Naive thymus-derived CD4-positive, alpha-beta T cell (primary cell): ENCODE measurements around the gene MAGI2. TPM values are rescaled to one million over a fixed set of nuclear protein-coding genes. Genes with fewer than 3 reads are reported as not detected.

Experiments
- ATAC-seq: fragments of 150-1000 bp; cut with Tn5 transposase; 2 replicates; pipeline ENCODE4 v1.10.0; 2021; ENCODE audit warnings: mild to moderate bottlenecking, moderate library complexity
- CTCF ChIA-PET: fragments of 350-600 bp; sonication (Branson Sonifier 250); formaldehyde crosslinking; loops from one replicate; lab custom pipeline; 2021; ENCODE audit warnings: antibody characterized with exemption; lab: Charles Lee
- POLR2A ChIA-PET: fragments of 350-600 bp; sonication (Branson Sonifier 250); formaldehyde crosslinking; loops from one replicate; lab custom pipeline; 2021; ENCODE audit warnings: antibody characterized with exemption, inconsistent platforms; lab: Charles Lee
- DNase-seq, 9 donors: peaks; one replicate each; pipeline versions ENCODE4 v3.0.0 to v3.0.0-alpha.2; 2020 to 2022; ENCODE audit warnings: mixed read lengths in 1 of 9
- H3K27ac ChIP-seq: one replicate; pipeline ENCODE4 v1.7.0; 2013; ENCODE audit warnings: mild to moderate bottlenecking, low read depth, low read length, moderate library complexity
- H3K27me3 ChIP-seq, 2 donors: one replicate each; pipeline ENCODE4 v1.7.0; 2013; ENCODE audit warnings: low read length in 2 of 2, mild to moderate bottlenecking in 2 of 2, moderate library complexity in 2 of 2; ENCODE audit not compliant: control insufficient read depth in 2 of 2, insufficient read depth in 2 of 2
- H3K36me3 ChIP-seq, 3 experiments: 1 replicate in 2 of 3; 2 replicates in 1 of 3; pipeline ENCODE4 v1.7.0; 2013; ENCODE audit warnings: low read length in 3 of 3, mild to moderate bottlenecking in 3 of 3, moderate library complexity in 1 of 3; ENCODE audit not compliant: insufficient read depth in 3 of 3, control insufficient read depth in 2 of 3
- H3K4me1 ChIP-seq, 2 donors: one replicate each; pipeline ENCODE4 v1.7.0; 2013; ENCODE audit warnings: low read length in 2 of 2, mild to moderate bottlenecking in 2 of 2, moderate library complexity in 1 of 2; ENCODE audit not compliant: control insufficient read depth in 2 of 2, insufficient read depth in 2 of 2
- H3K4me3 ChIP-seq: 2 replicates; pipeline ENCODE4 v1.7.0; 2013; ENCODE audit warnings: mild to moderate bottlenecking, low read length
- H3K9me3 ChIP-seq, 3 experiments: 1 replicate in 2 of 3; 2 replicates in 1 of 3; pipeline ENCODE4 v1.7.0; 2013; ENCODE audit warnings: low read length in 3 of 3; ENCODE audit not compliant: control insufficient read depth in 2 of 3
- H3K27ac Mint-ChIP-seq, 9 donors: one replicate each; pipeline ENCODE4 v1.8.0; 2020 to 2022; ENCODE audit warnings: mixed read lengths in 9 of 9, mild to moderate bottlenecking in 8 of 9, moderate library complexity in 5 of 9, inconsistent platforms in 2 of 9
- H3K27me3 Mint-ChIP-seq, 5 donors: one replicate each; pipeline ENCODE4 v1.8.0; 2021 to 2022; ENCODE audit warnings: mixed read lengths in 5 of 5, mild to moderate bottlenecking in 1 of 5
- H3K36me3 Mint-ChIP-seq, 5 donors: one replicate each; pipeline ENCODE4 v1.8.0; 2020 to 2022; ENCODE audit warnings: mixed read lengths in 5 of 5, mild to moderate bottlenecking in 3 of 5, inconsistent platforms in 1 of 5
- H3K4me1 Mint-ChIP-seq, 7 donors: one replicate each; pipeline ENCODE4 v1.8.0; 2020 to 2022; ENCODE audit warnings: mixed read lengths in 7 of 7, mild to moderate bottlenecking in 3 of 7, inconsistent platforms in 1 of 7
- H3K4me3 Mint-ChIP-seq, 10 donors: one replicate each; pipeline ENCODE4 v1.8.0; 2020 to 2022; ENCODE audit warnings: mild to moderate bottlenecking in 10 of 10, mixed read lengths in 10 of 10, moderate library complexity in 6 of 10, inconsistent platforms in 2 of 10
- H3K9me3 Mint-ChIP-seq, 11 donors: one replicate each; pipeline ENCODE4 v1.8.0; 2020 to 2022; ENCODE audit warnings: mixed read lengths in 11 of 11, mild to moderate bottlenecking in 4 of 11, inconsistent platforms in 1 of 11, moderate library complexity in 1 of 11
- intact Hi-C, 2 donors: fragments of 100-400 bp; cut with micrococcal nuclease; formaldehyde crosslinking; loops; one replicate each; pipeline ENCODE4 v1.15.1; 2023
- polyA plus RNA-seq, 2 donors: library from polyadenylated mRNA; unstranded; fragments of 300-500 nt; fragmentation: Illumina TruSeq; gene quantifications; one replicate each; pipeline ENCODE4 v1.2.3, GENCODE V29; 2021
- total RNA-seq, 6 experiments: library from RNA in 5 of 6; stranded (reverse) in 5 of 6; gene quantifications; 1 replicate in 5 of 6; 2 replicates in 1 of 6; pipeline ENCODE4 v1.2.3 and lab custom pipeline; 2021 to 2026

Gene MAGI2
- total and polyA plus RNA-seq, 7 experiments from 2014 or later = 0.05 to 0.67 (median 0.15) TPM; not detected in 3

DNA sequence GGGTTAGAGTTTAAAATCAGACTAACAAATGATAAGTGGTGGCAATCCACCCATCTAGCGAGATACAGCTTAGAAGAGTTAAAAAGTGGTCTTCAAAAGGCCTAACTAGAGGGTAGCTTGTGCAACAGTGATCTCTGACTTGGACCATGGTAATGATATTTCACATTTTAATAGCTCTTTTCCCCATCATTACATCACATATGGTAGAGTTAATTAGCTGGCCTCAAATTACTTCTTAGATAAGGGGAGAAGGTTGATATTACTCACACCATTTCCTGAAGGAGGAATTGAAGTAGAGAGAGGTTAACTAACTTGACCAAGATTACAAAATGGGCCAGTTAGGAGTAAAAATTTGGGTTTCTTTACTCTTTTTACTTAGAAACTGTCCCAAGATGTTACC is 1431.3 kb downstream of the MAGI2 start:
- no peaks in the 10 kb centered on the region for H3K9me3 Mint-ChIP-seq
- no peak overlapping the region for H3K27ac ChIP-seq
- no peak overlapping the region for H3K4me3 ChIP-seq
- peaks cover 6 to 15% (median 11%) of the 10 kb centered on the region in 7 donors for H3K4me1 Mint-ChIP-seq
- H3K27me3 Mint-ChIP-seq = peaks cover 15 to 51% (median 30%) of the 10 kb centered on the region in 5 donors
- intact Hi-C loops = loop anchor here (5.0 to 10.0 kb wide), 2 partner anchors 225 to 413 kb away; partner anchors contain the start of genes PHTF2 (in 2 of the 2) and TMEM60 (in 2 of the 2)
- H3K9me3 ChIP-seq = no peaks in the 10 kb centered on the region
- H3K4me3 Mint-ChIP-seq = no peak overlapping the region
- no peak for DNase-seq
- peaks cover 0 to 7% of the 10 kb centered on the region in 2 donors for H3K4me1 ChIP-seq
- H3K27ac Mint-ChIP-seq = no peak overlapping the region
- no peaks in the 10 kb centered on the region for H3K36me3 ChIP-seq
- ChIA-PET POLR2A (no interaction called here), CTCF (no interaction called here)
- peaks cover 0 to 10% of the 10 kb centered on the region in 2 donors for H3K27me3 ChIP-seq
- no peak for ATAC-seq
- peaks cover 0 to 3% (median 0%) of the 10 kb centered on the region in 5 donors for H3K36me3 Mint-ChIP-seq

- peak overlapping the region in 6 of 10 donors; percentile 72 to 88 (median 84) for H3K4me3 Mint-ChIP-seq
- ChIA-PET POLR2A (no interaction called here), CTCF (interaction anchor here (0.7 to 1.5 kb wide), 3 partner anchors 15 to 20 kb away, joined by 3 to 15 read pairs (median 3); no protein-coding TSS in a partner anchor)
- peak overlapping the region in 1 of 9 donors; percentile 28 for H3K27ac Mint-ChIP-seq
- Histone ChIP-seq H3K4me3 (no peak overlapping the region), H3K27me3 (peaks cover 0 to 13% of the 10 kb centered on the region in 2 donors), H3K9me3 (no peaks in the 10 kb centered on the region), H3K4me1 (peaks cover 0 to 7% of the 10 kb centered on the region in 2 donors), H3K36me3 (no peaks in the 10 kb centered on the region), H3K27ac (no peak overlapping the region)
- DNase-seq = no peak
- H3K36me3 Mint-ChIP-seq = peaks cover 0 to 3% (median 0%) of the 10 kb centered on the region in 5 donors
- intact Hi-C loops = loop anchor here (1.0 to 10.0 kb wide), 5 partner anchors 19 to 1998 kb away; partner anchors contain the start of genes PHTF2 (in 2 of the 2) and TMEM60 (in 2 of the 2)
- no peak for ATAC-seq
- H3K4me1 Mint-ChIP-seq = peaks cover 6 to 15% (median 11%) of the 10 kb centered on the region in 7 donors
- no peaks in the 10 kb centered on the region for H3K9me3 Mint-ChIP-seq
- peaks cover 17 to 57% (median 36%) of the 10 kb centered on the region in 5 donors for H3K27me3 Mint-ChIP-seq
These were observed 1432.6 kb downstream of the MAGI2 start for GRCh38 chr7:78020874-78021249.

GRCh38 chr7:78020136-78020873 is 1433.2 kb downstream of the MAGI2 start:
- H3K27ac Mint-ChIP-seq = peak overlapping the region in 2 of 9 donors; percentile 28 to 56
- Histone ChIP-seq H3K4me1 (peaks cover 0 to 7% of the 10 kb centered on the region in 2 donors), H3K27me3 (peaks cover 0 to 13% of the 10 kb centered on the region in 2 donors), H3K36me3 (no peaks in the 10 kb centered on the region), H3K4me3 (peak overlapping the region; percentile 31), H3K27ac (no peak overlapping the region), H3K9me3 (no peaks in the 10 kb centered on the region)
- CTCF ChIA-PET = interaction anchor here (0.7 to 1.5 kb wide), 3 partner anchors 15 to 20 kb away, joined by 3 to 15 read pairs (median 3); no protein-coding TSS in a partner anchor
- H3K4me3 Mint-ChIP-seq = peak overlapping the region; percentile 72 to 88 (median 83)
- intact Hi-C loops = loop anchor here (1.0 to 10.0 kb wide), 5 partner anchors 20 to 1999 kb away; partner anchors contain the start of genes PHTF2 (in 2 of the 2) and TMEM60 (in 2 of the 2)
- ATAC-seq = peak; percentile 63
- no peaks in the 10 kb centered on the region for H3K9me3 Mint-ChIP-seq
- DNase-seq = peak in 5 of 9 donors; percentile 18 to 44 (median 25)
- peaks cover 0 to 3% (median 0%) of the 10 kb centered on the region in 5 donors for H3K36me3 Mint-ChIP-seq
- peaks cover 6 to 15% (median 11%) of the 10 kb centered on the region in 7 donors for H3K4me1 Mint-ChIP-seq
- POLR2A ChIA-PET = interaction anchor here (0.5 kb wide), 1 partner anchor 1262 kb away, joined by 3 read pairs; no protein-coding TSS in a partner anchor
- peaks cover 17 to 53% (median 39%) of the 10 kb centered on the region in 5 donors for H3K27me3 Mint-ChIP-seq

- peak; percentile 74 for ATAC-seq
- Histone ChIP-seq H3K4me1 (peaks cover 0 to 7% of the 10 kb centered on the region in 2 donors), H3K9me3 (no peaks in the 10 kb centered on the region), H3K4me3 (peak overlapping the region; percentile 49), H3K27ac (no peak overlapping the region), H3K27me3 (peaks cover 0 to 13% of the 10 kb centered on the region in 2 donors), H3K36me3 (no peaks in the 10 kb centered on the region)
- POLR2A ChIA-PET = no interaction called here
- CTCF ChIA-PET = interaction anchor here (0.6 to 1.5 kb wide), 2 partner anchors 17 to 21 kb away, joined by 3 to 15 read pairs; no protein-coding TSS in a partner anchor
- no peaks in the 10 kb centered on the region for H3K9me3 Mint-ChIP-seq
- DNase-seq = peak in 7 of 9 donors; percentile 5 to 63 (median 21)
- H3K4me3 Mint-ChIP-seq = peak overlapping the region; percentile 72 to 90 (median 86)
- peak overlapping the region in 3 of 9 donors; percentile 48 to 76 (median 72) for H3K27ac Mint-ChIP-seq
- peaks cover 6 to 15% (median 11%) of the 10 kb centered on the region in 7 donors for H3K4me1 Mint-ChIP-seq
- intact Hi-C loops = loop anchor here (1.0 to 10.0 kb wide), 5 partner anchors 21 to 2000 kb away; partner anchors contain the start of genes PHTF2 (in 2 of the 2) and TMEM60 (in 2 of the 2)
- peaks cover 0 to 3% (median 0%) of the 10 kb centered on the region in 5 donors for H3K36me3 Mint-ChIP-seq
- H3K27me3 Mint-ChIP-seq = peaks cover 17 to 53% (median 39%) of the 10 kb centered on the region in 5 donors
These were observed 1433.9 kb downstream of the MAGI2 start for GRCh38 chr7:78019447-78020135.

- no peaks in the 10 kb centered on the region for H3K9me3 ChIP-seq
- H3K27ac ChIP-seq = no peak overlapping the region
- Mint-ChIP-seq H3K4me1 (peaks cover 6 to 15% (median 11%) of the 10 kb centered on the region in 7 donors), H3K36me3 (peaks cover 0 to 3% (median 0%) of the 10 kb centered on the region in 5 donors), H3K27ac (peak overlapping the region in 2 of 9 donors; percentile 25 to 68), H3K27me3 (peaks cover 17 to 56% (median 39%) of the 10 kb centered on the region in 5 donors), H3K9me3 (no peaks in the 10 kb centered on the region), H3K4me3 (peak overlapping the region; percentile 67 to 86 (median 82))
- peaks cover 0 to 7% of the 10 kb centered on the region in 2 donors for H3K4me1 ChIP-seq
- DNase-seq (peak in 1 of 9 donors; percentile 3), ATAC-seq (no peak)
- ChIA-PET CTCF (interaction anchor here (0.6 to 1.0 kb wide), 2 partner anchors 18 to 23 kb away, joined by 3 to 4 read pairs; no protein-coding TSS in a partner anchor), POLR2A (interaction anchor here (0.6 kb wide), 1 partner anchor 15 kb away, joined by 3 read pairs; no protein-coding TSS in a partner anchor)
- H3K36me3 ChIP-seq = no peaks in the 10 kb centered on the region
- intact Hi-C loops = no loop called here
- peaks cover 0 to 13% of the 10 kb centered on the region in 2 donors for H3K27me3 ChIP-seq
- H3K4me3 ChIP-seq = no peak overlapping the region
These were observed 1434.6 kb downstream of the MAGI2 start for GRCh38 chr7:78018641-78019446.
